ENCODE results near the gene BLACAT1. TPM values are rescaled to one million over a fixed set of nuclear protein-coding genes. Genes with fewer than 3 reads are reported as not detected.
A peak's percentile ranks its signal among the peaks of the same experiment; 100 is the strongest.
"Not testable (repeated sequence)": the region's sequence is repeated elsewhere in the genome, so short reads cannot be mapped to it uniquely, and the experiment has no call there.

Gene BLACAT1
- total RNA-seq, 2 donors from 2014 or later: 1.0 TPM; not detected in 1

DNA sequence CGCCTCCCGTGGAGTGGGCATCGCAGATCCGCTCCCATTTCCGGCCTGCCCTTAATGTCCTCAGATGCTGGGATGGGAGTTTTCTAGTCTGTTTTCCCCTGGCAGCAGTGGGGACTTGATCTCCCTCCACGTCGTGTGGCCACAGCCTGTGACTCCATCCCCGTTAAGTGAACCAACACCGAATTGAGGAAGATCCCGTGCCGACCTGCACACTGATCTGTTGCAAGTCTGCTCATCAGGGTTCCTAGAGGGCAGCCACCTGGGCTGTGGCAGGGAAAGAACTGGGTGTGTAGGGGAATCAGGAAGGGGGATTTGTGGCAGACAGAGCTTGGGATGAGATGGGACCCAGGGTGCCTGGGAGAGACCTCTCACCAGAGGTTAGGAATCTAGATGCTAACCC lies 25.4 kb upstream of the BLACAT1 start:
- WGBS, 2 donors: 31 to 46% methylated on average over 6 to 11 of the region's 11 CpGs
- intact Hi-C loops (cut with DNase I): loop anchor here (10.0 kb wide), 1 partner anchor 136 kb away; no protein-coding TSS in a partner anchor

DNA sequence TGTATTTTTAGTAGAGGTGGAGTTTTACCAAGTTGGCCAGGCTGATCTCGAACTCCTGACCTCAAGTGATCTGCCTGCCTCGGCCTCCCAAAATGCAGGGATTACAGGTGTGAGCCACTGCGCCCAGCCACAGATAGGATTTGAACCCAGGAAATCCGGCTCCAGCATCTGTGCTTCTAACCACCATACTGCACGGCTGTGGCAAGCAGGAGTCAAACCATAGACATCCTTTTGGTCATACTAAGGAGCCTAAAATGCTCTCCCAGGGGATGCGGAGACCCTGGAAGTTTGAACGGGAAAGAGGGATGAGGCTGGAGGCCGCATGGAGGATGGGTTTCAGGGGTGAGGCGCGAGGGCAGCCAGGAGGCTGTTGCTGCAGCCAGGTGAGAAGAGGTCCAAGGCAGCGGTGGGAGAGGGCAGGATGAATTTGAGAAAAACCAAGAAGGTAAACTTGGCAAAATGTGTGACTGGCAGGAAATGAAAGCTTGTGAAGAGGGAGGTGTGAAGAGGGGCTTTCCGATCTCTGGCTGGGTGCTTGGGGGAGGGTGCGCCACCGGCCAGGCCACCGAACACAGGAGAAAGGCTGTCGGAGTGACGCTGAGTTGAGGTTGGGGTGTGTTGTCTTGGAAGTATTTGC lies 24.6 kb upstream of the BLACAT1 start:
- intact Hi-C loops (cut with DNase I): loop anchor here (10.0 kb wide), 1 partner anchor 136 kb away; no protein-coding TSS in a partner anchor
- H3K4me3 ChIP-seq: no peak overlapping the region
- no peak for TF ChIP-seq POLR2A (IDR thresholded peaks at IDR 0.05)
- TF ChIP-seq, protein P1, sequence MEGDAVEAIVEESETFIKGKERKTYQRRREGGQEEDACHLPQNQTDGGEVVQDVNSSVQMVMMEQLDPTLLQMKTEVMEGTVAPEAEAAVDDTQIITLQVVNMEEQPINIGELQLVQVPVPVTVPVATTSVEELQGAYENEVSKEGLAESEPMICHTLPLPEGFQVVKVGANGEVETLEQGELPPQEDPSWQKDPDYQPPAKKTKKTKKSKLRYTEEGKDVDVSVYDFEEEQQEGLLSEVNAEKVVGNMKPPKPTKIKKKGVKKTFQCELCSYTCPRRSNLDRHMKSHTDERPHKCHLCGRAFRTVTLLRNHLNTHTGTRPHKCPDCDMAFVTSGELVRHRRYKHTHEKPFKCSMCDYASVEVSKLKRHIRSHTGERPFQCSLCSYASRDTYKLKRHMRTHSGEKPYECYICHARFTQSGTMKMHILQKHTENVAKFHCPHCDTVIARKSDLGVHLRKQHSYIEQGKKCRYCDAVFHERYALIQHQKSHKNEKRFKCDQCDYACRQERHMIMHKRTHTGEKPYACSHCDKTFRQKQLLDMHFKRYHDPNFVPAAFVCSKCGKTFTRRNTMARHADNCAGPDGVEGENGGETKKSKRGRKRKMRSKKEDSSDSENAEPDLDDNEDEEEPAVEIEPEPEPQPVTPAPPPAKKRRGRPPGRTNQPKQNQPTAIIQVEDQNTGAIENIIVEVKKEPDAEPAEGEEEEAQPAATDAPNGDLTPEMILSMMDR (IDR thresholded peaks at IDR 0.05): no peak
- DNase-seq (no peak), ATAC-seq (no peak)
- peaks cover 20% of the 10 kb centered on the region for H3K4me1 ChIP-seq
- H3K27ac ChIP-seq: no peak overlapping the region
- 48 to 49% methylated on average over 17 of the region's 17 CpGs for WGBS, 2 donors
- H3K27me3 ChIP-seq: no peaks in the 10 kb centered on the region
- no peaks in the 10 kb centered on the region for H3K9me3 ChIP-seq
- no peaks in the 10 kb centered on the region for H3K36me3 ChIP-seq (replicated peaks in 1 of 2; ENCODE audit: insufficient read depth in 1 of 2, low read depth in 2 of 2)

More for the DNA sequence above, 25.4 kb upstream of the BLACAT1 start:
- Histone ChIP-seq H3K4me1 (peaks cover 24% of the 10 kb centered on the region), H3K27me3 (no peaks in the 10 kb centered on the region), H3K9me3 (no peaks in the 10 kb centered on the region), H3K4me3 (no peak overlapping the region), H3K27ac (peak overlapping the region in 1 of 4 donors; percentile 18), H3K36me3 (replicated peaks in 1 of 2; ENCODE audit: insufficient read depth in 1 of 2, low read depth in 2 of 2) (no peaks in the 10 kb centered on the region)
- TF ChIP-seq, protein P1 (IDR thresholded peaks at IDR 0.05): no peak
- no peak for TF ChIP-seq POLR2A (IDR thresholded peaks at IDR 0.05)
- no peak for ATAC-seq
- no peak for DNase-seq

- DNase-seq; intact Hi-C loops (cut with DNase I); H3K36me3 ChIP-seq (replicated peaks in 1 of 2; ENCODE audit: insufficient read depth in 1 of 2, low read depth in 2 of 2); H3K9me3 ChIP-seq; H3K27me3 ChIP-seq; ATAC-seq; H3K4me3 ChIP-seq: not testable (repeated sequence)
- Histone ChIP-seq H3K27ac (peak overlapping the region; percentile 67 to 92 (median 85)), H3K4me1 (peaks cover 17% of the 10 kb centered on the region)
- WGBS, 2 donors: 78 to 83% methylated on average over 2 of the region's 2 CpGs
Observed at GRCh38 chr1:205478985-205479384, 23.1 kb upstream of the BLACAT1 start.

DNA sequence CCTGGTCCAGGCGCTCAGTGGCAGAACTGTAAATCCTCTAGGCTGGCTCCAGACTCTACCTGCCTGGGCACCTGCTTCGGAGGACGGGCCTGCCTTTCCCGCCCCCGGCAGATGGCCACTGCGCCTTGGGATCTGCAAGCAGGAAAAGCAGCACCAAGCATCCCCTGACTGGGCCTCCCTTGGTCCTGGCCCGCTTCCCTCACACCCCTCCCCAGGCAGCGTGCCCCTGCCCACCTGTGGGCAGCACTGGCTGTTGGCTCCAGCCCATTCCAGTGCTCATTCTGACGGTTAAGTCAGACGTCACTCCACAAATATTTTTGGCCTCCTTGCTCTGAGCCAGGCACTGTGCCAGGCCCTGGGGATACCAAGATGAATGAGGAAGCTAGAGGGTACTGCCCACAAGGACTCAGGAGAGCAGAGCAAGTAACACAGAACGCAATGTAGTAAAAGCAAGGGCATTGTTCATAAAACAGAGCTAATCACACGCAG lies 22.0 kb upstream of the BLACAT1 start:
- WGBS, 2 donors: 23 to 59% methylated on average over 5 to 12 of the region's 12 CpGs
- H3K27ac ChIP-seq: peak overlapping the region; percentile 76 to 92 (median 85)
- peaks cover 17% of the 10 kb centered on the region for H3K4me1 ChIP-seq
- TF ChIP-seq, protein P1 (IDR thresholded peaks at IDR 0.05): no peak
- TF ChIP-seq POLR2A (IDR thresholded peaks at IDR 0.05): peak in 1 of 3 donors; percentile 59
- ATAC-seq: peak; percentile 93
- no peaks in the 10 kb centered on the region for H3K9me3 ChIP-seq
- DNase-seq: peak; percentile 78 to 88 (median 82)
- H3K4me3 ChIP-seq: no peak overlapping the region
- no peaks in the 10 kb centered on the region for H3K36me3 ChIP-seq (replicated peaks in 1 of 2; ENCODE audit: insufficient read depth in 1 of 2, low read depth in 2 of 2)
- H3K27me3 ChIP-seq: no peaks in the 10 kb centered on the region
- intact Hi-C loops (cut with DNase I): no loop called here

GRCh38 chr1:205477121-205477758 lies 21.4 kb upstream of the BLACAT1 start:
- H3K36me3 ChIP-seq (replicated peaks in 1 of 2; ENCODE audit: insufficient read depth in 1 of 2, low read depth in 2 of 2): no peaks in the 10 kb centered on the region
- DNase-seq (no peak), ATAC-seq (no peak)
- H3K27ac ChIP-seq: peak overlapping the region; percentile 76 to 92 (median 85)
- H3K9me3 ChIP-seq: no peaks in the 10 kb centered on the region
- H3K4me1 ChIP-seq: peaks cover 17% of the 10 kb centered on the region
- 50 to 80% methylated on average over 1 to 5 of the region's 6 CpGs for WGBS, 2 donors
- intact Hi-C loops (cut with DNase I): no loop called here
- no peak overlapping the region for H3K4me3 ChIP-seq
- no peak for TF ChIP-seq POLR2A (IDR thresholded peaks at IDR 0.05)
- TF ChIP-seq, protein P1 (IDR thresholded peaks at IDR 0.05): peak in 1 of 7 experiments; percentile 21
- H3K27me3 ChIP-seq: no peaks in the 10 kb centered on the region

Measured in body of pancreas (tissue), 4 donors.